Endothelial cell of umbilical vein (primary cell): ENCODE measurements around the gene BLOC1S6. TPM values are rescaled to one million over a fixed set of nuclear protein-coding genes. Genes with fewer than 3 reads are reported as not detected.

Source experiments
- BruUV-seq: library from RNA; stranded (reverse); fragments of 400-500 nt; replicated peaks from 2 replicates; lab custom pipeline; 2021; lab: Mats Ljungman, UMichigan
- CTCF ChIA-PET: fragments of 300-600, 350-600 bp; sonication (Branson Sonifier 250); formaldehyde crosslinking; loops from one replicate; lab custom pipeline; 2021; ENCODE audit warnings: antibody characterized with exemption, inconsistent platforms; lab: Charles Lee
- POLR2A ChIA-PET: fragments of 300-600, 350-600 bp; sonication (Branson Sonifier 250); formaldehyde crosslinking; loops from one replicate; lab custom pipeline; 2021; ENCODE audit warnings: antibody characterized with exemption, inconsistent platforms; lab: Charles Lee
- DNase-seq: peaks from one replicate; pipeline ENCODE4 v3.0.0-alpha.2; 2011; ENCODE audit warnings: low read depth, low spot score
- FAIRE-seq: peaks from 2 replicates; lab custom pipeline; 2011; peaks lifted over from hg19 to GRCh38; lab: Jason Lieb, UNC
- H2AFZ ChIP-seq: 2 replicates; pipeline ENCODE4 v1.6.0; 2012; ENCODE audit warnings: low read depth, low read length, control low read depth, inconsistent platforms
- H3K27ac ChIP-seq: 2 replicates; pipeline ENCODE4 v1.5.1; 2011; ENCODE audit warnings: low read depth, mild to moderate bottlenecking, control low read depth, low read length, moderate library complexity; ENCODE audit not compliant: insufficient read depth
- H3K27me3 ChIP-seq, 2 experiments: 2 replicates each; pipeline versions ENCODE4 v1.6.0 to v1.6.1; 2011; ENCODE audit warnings: low read length in 2 of 2, mixed read lengths in 1 of 2; ENCODE audit not compliant: control insufficient read depth in 2 of 2, insufficient read depth in 2 of 2
- H3K36me3 ChIP-seq, 2 experiments: 2 replicates in 1 of 2; 3 replicates in 1 of 2; pipeline ENCODE4 v1.5.1; 2011; ENCODE audit warnings: low read length in 2 of 2, mild to moderate bottlenecking in 1 of 2, moderate library complexity in 1 of 2; ENCODE audit not compliant: control insufficient read depth in 2 of 2, insufficient read depth in 2 of 2; ENCODE audit errors: extremely low read depth in 1 of 2
- H3K4me1 ChIP-seq: 3 replicates; pipeline ENCODE4 v1.5.1; 2011; ENCODE audit warnings: mild to moderate bottlenecking, low read length; ENCODE audit not compliant: control insufficient read depth, insufficient read depth; ENCODE audit errors: extremely low read depth
- H3K4me2 ChIP-seq: 2 replicates; pipeline ENCODE4 v1.6.1; 2011; ENCODE audit warnings: low read length, control low read depth, mixed read lengths; ENCODE audit not compliant: insufficient read depth
- H3K4me3 ChIP-seq, 3 experiments: fragments of 200-600 bp in 1 of 3; sonication (generic), shearing (Covaris generic) in 1 of 3; replicated peaks in 1 of 3; 2 replicates each; pipeline ENCODE4 v1.5.1; 2011 to 2016; ENCODE audit warnings: control low read depth in 3 of 3, low read length in 3 of 3, mild to moderate bottlenecking in 2 of 3, inconsistent platforms in 1 of 3, low read depth in 1 of 3, moderate library complexity in 1 of 3; ENCODE audit not compliant: insufficient read depth in 1 of 3
- H3K79me2 ChIP-seq: 2 replicates; pipeline ENCODE4 v1.6.0; 2012; ENCODE audit warnings: low read length, inconsistent platforms; ENCODE audit not compliant: control insufficient read depth, insufficient read depth
- H3K9ac ChIP-seq: replicated peaks from 2 replicates; pipeline ENCODE3; 2011; ENCODE audit warnings: low read length, control low read depth; ENCODE audit not compliant: insufficient read depth; ENCODE audit errors: extremely low read depth
- H3K9me1 ChIP-seq: replicated peaks from 3 replicates; pipeline ENCODE4 v1.6.0; 2011; ENCODE audit warnings: mild to moderate bottlenecking, low read length; ENCODE audit not compliant: control insufficient read depth, insufficient read depth; ENCODE audit errors: extremely low read depth
- H3K9me3 ChIP-seq: replicated peaks from 2 replicates; pipeline ENCODE4 v1.5.1; 2012; ENCODE audit warnings: low read length, inconsistent platforms; ENCODE audit not compliant: control insufficient read depth, insufficient read depth
- H4K20me1 ChIP-seq: replicated peaks from 2 replicates; pipeline ENCODE3; 2011; ENCODE audit warnings: mild to moderate bottlenecking, low read length; ENCODE audit not compliant: control insufficient read depth, insufficient read depth; ENCODE audit errors: extremely low read depth
- FOS ChIP-seq: IDR thresholded peaks from 2 replicates; pipeline ENCODE4 v1.6.1; 2011; ENCODE audit warnings: mild to moderate bottlenecking, low read length, moderate library complexity, borderline replicate concordance; ENCODE audit not compliant: insufficient read depth
- JUN ChIP-seq: IDR thresholded peaks from 2 replicates; pipeline ENCODE4 v1.6.1; 2011; ENCODE audit warnings: borderline replicate concordance, low read depth; ENCODE audit not compliant: insufficient read length, insufficient read depth
- MYC ChIP-seq: IDR thresholded peaks from one replicate; pipeline ENCODE4 v1.6.1; 2011; ENCODE audit warnings: mild to moderate bottlenecking, low read depth, low read length
- POLR2AphosphoS5 ChIP-seq: IDR thresholded peaks from 2 replicates; pipeline ENCODE4 v1.6.1; 2012; ENCODE audit warnings: low read depth, mild to moderate bottlenecking, control low read depth, low read length, moderate library complexity; ENCODE audit not compliant: insufficient read depth
- dilution Hi-C: fragments of 300-500 bp; cut with MboI; formaldehyde crosslinking; loops from one replicate; pipeline ENCODE4 v1.15.0; 2019; ENCODE audit warnings: low sequenced_read_pairs; ENCODE audit not compliant: extremely low pct_ligation_motif_present
- intact Hi-C: fragments of 100-400 bp; cut with micrococcal nuclease; formaldehyde crosslinking; loops from one replicate; pipeline ENCODE4 v1.10.0; 2022
- polyA plus RNA-seq, 4 experiments: library from polyadenylated mRNA; depleted of rRNA in 3 of 4; stranded (reverse) in 3 of 4; unstranded in 1 of 4; fragments of >200 nt; gene quantifications; 2 replicates each; pipeline versions ENCODE4 v1.2.1 to v1.2.3, GENCODE V29; 2011 to 2012; ENCODE audit warnings: missing spikeins in 1 of 4
- total RNA-seq: library from RNA; stranded (reverse); gene quantifications from 2 replicates; pipeline ENCODE4 v1.2.3, GENCODE V29; 2021
- TF ChIP-seq, protein P1 (sequence below): IDR thresholded peaks from 2 replicates; pipeline ENCODE4 v1.6.1; 2011; ENCODE audit not compliant: insufficient read depth, insufficient read length
- TF ChIP-seq, protein P2 (sequence below), 2 donors: IDR thresholded peaks; 1 replicate in 1 of 2; 2 replicates in 1 of 2; pipeline ENCODE4 v1.5.1; 2011; ENCODE audit warnings: low read length in 2 of 2, mild to moderate bottlenecking in 2 of 2, moderate library complexity in 2 of 2, control low read depth in 1 of 2, inconsistent platforms in 1 of 2, low read depth in 1 of 2; ENCODE audit not compliant: insufficient read depth in 1 of 2; ENCODE audit errors: extremely low read depth in 1 of 2

Gene BLOC1S6
- total and polyA plus RNA-seq, 2 donors (not counting 3 experiments of a cell fraction or from before 2014, with no cell fraction given), result 8.2 to 39.2 TPM

DNA sequence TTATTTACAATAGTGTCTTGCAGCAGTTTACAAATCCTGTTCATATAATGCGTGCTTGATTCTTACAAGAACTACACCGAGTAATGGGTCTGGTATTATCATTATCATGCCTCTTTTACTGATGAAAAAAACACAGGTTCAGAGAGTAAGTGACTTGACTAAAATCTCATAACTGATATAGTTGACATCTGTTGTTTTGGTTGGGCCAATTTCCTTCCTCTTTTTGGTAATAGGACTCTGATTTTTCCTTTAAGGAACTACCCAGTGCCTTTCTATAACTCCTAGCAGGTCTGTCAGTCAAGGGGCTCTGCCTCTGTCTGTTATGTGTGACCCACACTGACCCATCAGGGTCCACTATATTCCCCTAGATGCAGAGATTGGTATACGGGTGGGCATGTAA lies 14.6 kb upstream of the BLOC1S6 start:
- DNase-seq (no peak), FAIRE-seq (no peak)
- H3K27me3 ChIP-seq, result peaks cover 2 to 10% of the 10 kb centered on the region in 2 experiments
- H3K36me3 ChIP-seq, result no peaks in the 10 kb centered on the region
- H3K4me3 ChIP-seq, result no peak overlapping the region
- H3K9me3 ChIP-seq, result no peaks in the 10 kb centered on the region
- H3K4me2 ChIP-seq, result no peak overlapping the region
- intact Hi-C loops, result no loop called here
- H2AFZ ChIP-seq, result no peak overlapping the region
- H3K79me2 ChIP-seq, result no peaks in the 10 kb centered on the region
- POLR2A ChIA-PET, result no interaction called here
- CTCF ChIA-PET, result no interaction called here
- H3K27ac ChIP-seq, result no peak overlapping the region
- no peaks in the 10 kb centered on the region for H4K20me1 ChIP-seq
- H3K9ac ChIP-seq, result no peak overlapping the region
- dilution Hi-C loops, result no loop called here
- BruUV-seq, result no TSS peak
- H3K9me1 ChIP-seq, result no peaks in the 10 kb centered on the region
- TF ChIP-seq FOS (no peak), MYC (no peak), JUN (no peak)
- TF ChIP-seq, protein P1, sequence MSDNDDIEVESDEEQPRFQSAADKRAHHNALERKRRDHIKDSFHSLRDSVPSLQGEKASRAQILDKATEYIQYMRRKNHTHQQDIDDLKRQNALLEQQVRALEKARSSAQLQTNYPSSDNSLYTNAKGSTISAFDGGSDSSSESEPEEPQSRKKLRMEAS, result no peak
- no peaks in the 10 kb centered on the region for H3K4me1 ChIP-seq

DNA sequence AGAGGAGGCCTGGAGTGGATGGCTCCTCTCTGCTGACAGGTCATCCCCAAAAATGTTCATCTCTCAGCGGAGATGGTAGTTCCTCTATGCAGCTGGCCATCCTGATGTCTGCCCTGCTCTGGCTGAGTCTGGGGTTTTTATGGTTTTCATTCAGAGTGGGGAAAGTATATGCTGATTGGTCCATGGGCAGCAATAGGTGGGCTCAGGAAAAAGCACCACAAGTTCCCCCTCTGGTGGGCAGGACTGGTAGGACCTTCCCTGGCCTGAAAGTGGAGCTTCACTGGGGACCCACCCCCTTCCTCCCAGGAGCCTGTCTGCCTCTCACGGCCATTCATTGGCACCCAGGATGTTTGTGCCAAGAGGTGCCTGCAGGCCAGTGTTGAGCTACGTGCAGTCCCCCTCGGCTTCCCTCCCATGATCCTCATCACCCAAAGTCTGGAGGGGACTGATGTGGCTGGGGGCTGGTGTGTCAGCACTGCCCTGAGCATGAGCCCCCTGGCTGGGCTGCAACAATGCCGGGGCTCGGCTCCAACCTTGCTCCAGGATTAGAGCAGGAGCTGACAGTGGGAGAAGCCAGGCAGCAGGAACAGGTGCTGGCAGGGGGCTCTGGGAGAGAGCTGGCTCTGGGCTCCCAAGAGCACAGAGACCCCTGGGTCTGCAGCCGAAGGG lies 13.1 kb upstream of the BLOC1S6 start:
- ChIA-PET POLR2A (no interaction called here), CTCF (interaction anchor here (0.7 to 1.8 kb wide), 10 partner anchors 11 to 116 kb away, joined by 3 to 13 read pairs (median 6); partner anchors contain the start of gene BLOC1S6)
- Histone ChIP-seq H4K20me1 (no peaks in the 10 kb centered on the region), H3K4me1 (no peaks in the 10 kb centered on the region), H2AFZ (no peak overlapping the region), H3K27me3 (peaks cover 2 to 10% of the 10 kb centered on the region in 2 experiments), H3K4me2 (no peak overlapping the region), H3K9me1 (no peaks in the 10 kb centered on the region), H3K4me3 (no peak overlapping the region), H3K27ac (no peak overlapping the region), H3K9me3 (no peaks in the 10 kb centered on the region), H3K9ac (no peak overlapping the region), H3K36me3 (no peaks in the 10 kb centered on the region), H3K79me2 (no peaks in the 10 kb centered on the region)
- BruUV-seq, result no TSS peak
- TF ChIP-seq, protein P2, sequence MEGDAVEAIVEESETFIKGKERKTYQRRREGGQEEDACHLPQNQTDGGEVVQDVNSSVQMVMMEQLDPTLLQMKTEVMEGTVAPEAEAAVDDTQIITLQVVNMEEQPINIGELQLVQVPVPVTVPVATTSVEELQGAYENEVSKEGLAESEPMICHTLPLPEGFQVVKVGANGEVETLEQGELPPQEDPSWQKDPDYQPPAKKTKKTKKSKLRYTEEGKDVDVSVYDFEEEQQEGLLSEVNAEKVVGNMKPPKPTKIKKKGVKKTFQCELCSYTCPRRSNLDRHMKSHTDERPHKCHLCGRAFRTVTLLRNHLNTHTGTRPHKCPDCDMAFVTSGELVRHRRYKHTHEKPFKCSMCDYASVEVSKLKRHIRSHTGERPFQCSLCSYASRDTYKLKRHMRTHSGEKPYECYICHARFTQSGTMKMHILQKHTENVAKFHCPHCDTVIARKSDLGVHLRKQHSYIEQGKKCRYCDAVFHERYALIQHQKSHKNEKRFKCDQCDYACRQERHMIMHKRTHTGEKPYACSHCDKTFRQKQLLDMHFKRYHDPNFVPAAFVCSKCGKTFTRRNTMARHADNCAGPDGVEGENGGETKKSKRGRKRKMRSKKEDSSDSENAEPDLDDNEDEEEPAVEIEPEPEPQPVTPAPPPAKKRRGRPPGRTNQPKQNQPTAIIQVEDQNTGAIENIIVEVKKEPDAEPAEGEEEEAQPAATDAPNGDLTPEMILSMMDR (IDR thresholded peaks at IDR 0.05; ENCODE audit: extremely low read depth in 1 of 2, insufficient read depth in 1 of 2, low read depth in 1 of 2, low read length in 2 of 2), result peak; percentile 21 to 35
- no peak for TF ChIP-seq POLR2AphosphoS5
- dilution Hi-C loops (no loop called here), intact Hi-C loops (loop anchor here (1.0 kb wide), 1 partner anchor 116 kb away; no protein-coding TSS in a partner anchor)
- DNase-seq (no peak), FAIRE-seq (no peak)
